ENCODE measurements around the gene EZR. TPM values are rescaled to one million over a fixed set of nuclear protein-coding genes. Genes with fewer than 3 reads are reported as not detected.

EZR gene
- total RNA-seq, 4 donors from 2014 or later, result 88.0 to 190 (median 177) TPM

DNA sequence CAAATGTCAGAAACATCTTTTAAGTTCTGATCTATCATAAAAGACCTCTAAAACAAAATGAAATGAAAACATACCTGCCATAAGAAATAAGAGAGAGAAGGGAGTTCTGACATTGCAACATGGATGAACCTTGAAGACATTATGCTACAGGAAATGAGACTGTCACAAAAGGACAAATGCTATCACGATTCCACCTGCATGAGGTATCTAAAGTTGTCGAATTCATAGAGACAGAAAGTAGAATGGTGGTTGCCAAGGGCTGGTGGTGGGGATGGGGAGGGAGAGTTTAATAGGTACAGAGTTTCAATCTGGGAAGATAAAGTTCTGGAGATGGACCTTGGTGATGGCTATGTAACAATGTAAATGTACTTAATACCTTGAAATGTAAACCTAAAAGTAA lies 3.3 kb downstream of the EZR start:
- Histone ChIP-seq H3K9me3 (no peaks in the 10 kb centered on the region), H3K27ac (peak overlapping the region in 2 of 4 donors; percentile 99), H3K27me3 (no peaks in the 10 kb centered on the region), H3K4me3 (peak overlapping the region; percentile 78 to 98), H3K36me3 (peaks cover 0 to 14% of the 10 kb centered on the region in 2 donors), H3K4me1 (peaks cover 6 to 74% (median 19%) of the 10 kb centered on the region in 3 donors)
- WGBS, 2 donors (ENCODE audit: low coverage in 1 of 2), result 36 to 73% methylated on average over 2 of the region's 2 CpGs
- no peak for ATAC-seq
- TF ChIP-seq EP300 (IDR thresholded peaks at IDR 0.05), result no peak
- TF ChIP-seq, protein P1, sequence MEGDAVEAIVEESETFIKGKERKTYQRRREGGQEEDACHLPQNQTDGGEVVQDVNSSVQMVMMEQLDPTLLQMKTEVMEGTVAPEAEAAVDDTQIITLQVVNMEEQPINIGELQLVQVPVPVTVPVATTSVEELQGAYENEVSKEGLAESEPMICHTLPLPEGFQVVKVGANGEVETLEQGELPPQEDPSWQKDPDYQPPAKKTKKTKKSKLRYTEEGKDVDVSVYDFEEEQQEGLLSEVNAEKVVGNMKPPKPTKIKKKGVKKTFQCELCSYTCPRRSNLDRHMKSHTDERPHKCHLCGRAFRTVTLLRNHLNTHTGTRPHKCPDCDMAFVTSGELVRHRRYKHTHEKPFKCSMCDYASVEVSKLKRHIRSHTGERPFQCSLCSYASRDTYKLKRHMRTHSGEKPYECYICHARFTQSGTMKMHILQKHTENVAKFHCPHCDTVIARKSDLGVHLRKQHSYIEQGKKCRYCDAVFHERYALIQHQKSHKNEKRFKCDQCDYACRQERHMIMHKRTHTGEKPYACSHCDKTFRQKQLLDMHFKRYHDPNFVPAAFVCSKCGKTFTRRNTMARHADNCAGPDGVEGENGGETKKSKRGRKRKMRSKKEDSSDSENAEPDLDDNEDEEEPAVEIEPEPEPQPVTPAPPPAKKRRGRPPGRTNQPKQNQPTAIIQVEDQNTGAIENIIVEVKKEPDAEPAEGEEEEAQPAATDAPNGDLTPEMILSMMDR (IDR thresholded peaks at IDR 0.05), result no peak
- TF ChIP-seq POLR2AphosphoS5 (IDR thresholded peaks at IDR 0.05), result no peak
- TF ChIP-seq POLR2A (IDR thresholded peaks at IDR 0.05), result no peak

DNA sequence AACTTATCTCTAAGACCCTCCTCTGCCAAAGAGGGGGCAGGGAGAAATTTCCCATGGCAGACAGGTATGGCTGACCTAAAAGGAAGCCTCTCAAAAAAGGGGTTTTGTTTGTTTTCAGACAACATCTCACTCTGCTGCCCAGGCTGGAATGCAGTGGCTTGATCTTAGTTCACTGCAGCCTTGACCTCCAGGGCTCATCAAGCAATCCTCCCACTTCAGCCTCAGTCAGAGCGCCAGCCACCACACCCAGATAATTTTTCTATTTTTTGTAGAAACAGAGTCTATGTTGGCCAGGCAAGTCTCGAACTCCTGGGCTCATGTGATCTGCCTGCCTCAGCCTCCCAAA lies 3.8 kb downstream of the EZR start:
- 17 to 57% methylated on average over 1 of the region's 2 CpGs for WGBS, 2 donors (ENCODE audit: low coverage in 1 of 2)

DNA sequence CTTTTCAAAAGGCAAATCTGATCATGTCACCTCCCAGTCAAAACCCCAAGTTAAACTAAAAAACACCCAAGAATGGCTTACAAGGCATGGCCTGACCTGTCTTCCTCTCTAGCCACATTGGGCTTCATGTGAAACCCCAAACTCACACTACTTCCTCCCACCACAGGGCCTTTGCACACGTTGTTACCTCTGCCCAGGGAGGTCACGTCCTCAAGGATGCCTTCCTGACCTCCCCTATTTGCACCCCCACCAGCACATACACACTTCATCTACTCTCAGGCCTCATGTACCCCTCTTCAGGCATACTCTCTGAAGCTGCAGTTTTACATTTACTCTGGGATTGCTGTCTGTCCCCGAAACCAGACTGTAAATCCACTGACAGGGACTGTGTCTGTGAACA lies 6.1 kb downstream of the EZR start:
- Histone ChIP-seq H3K27me3 (no peaks in the 10 kb centered on the region), H3K27ac (peak overlapping the region in 2 of 4 donors; percentile 46 to 99), H3K9me3 (no peaks in the 10 kb centered on the region), H3K36me3 (peaks cover 0 to 22% of the 10 kb centered on the region in 2 donors), H3K4me1 (peaks cover 8 to 92% (median 19%) of the 10 kb centered on the region in 3 donors), H3K4me3 (peak overlapping the region in 1 of 2 donors; percentile 98)
- TF ChIP-seq POLR2AphosphoS5 (IDR thresholded peaks at IDR 0.05) (no peak), EP300 (IDR thresholded peaks at IDR 0.05) (no peak), POLR2A (IDR thresholded peaks at IDR 0.05) (no peak)
- TF ChIP-seq, protein P1 (IDR thresholded peaks at IDR 0.05), result no peak
- no peak for ATAC-seq
- 77 to 85% methylated on average over 3 of the region's 3 CpGs for WGBS, 2 donors (ENCODE audit: low coverage in 1 of 2)

More for the DNA sequence above, 3.8 kb downstream of the EZR start:
- H3K27me3 ChIP-seq, result no peaks in the 10 kb centered on the region
- H3K36me3 ChIP-seq, result peaks cover 0 to 14% of the 10 kb centered on the region in 2 donors
- peak overlapping the region; percentile 78 to 98 for H3K4me3 ChIP-seq
- peak overlapping the region in 2 of 4 donors; percentile 99 for H3K27ac ChIP-seq
- no peak for ATAC-seq
- TF ChIP-seq, protein P1 (IDR thresholded peaks at IDR 0.05), result no peak
- no peak for TF ChIP-seq POLR2A (IDR thresholded peaks at IDR 0.05)
- TF ChIP-seq EP300 (IDR thresholded peaks at IDR 0.05), result no peak
- TF ChIP-seq POLR2AphosphoS5 (IDR thresholded peaks at IDR 0.05), result no peak
- peaks cover 6 to 79% (median 19%) of the 10 kb centered on the region in 3 donors for H3K4me1 ChIP-seq
- H3K9me3 ChIP-seq, result no peaks in the 10 kb centered on the region

DNA sequence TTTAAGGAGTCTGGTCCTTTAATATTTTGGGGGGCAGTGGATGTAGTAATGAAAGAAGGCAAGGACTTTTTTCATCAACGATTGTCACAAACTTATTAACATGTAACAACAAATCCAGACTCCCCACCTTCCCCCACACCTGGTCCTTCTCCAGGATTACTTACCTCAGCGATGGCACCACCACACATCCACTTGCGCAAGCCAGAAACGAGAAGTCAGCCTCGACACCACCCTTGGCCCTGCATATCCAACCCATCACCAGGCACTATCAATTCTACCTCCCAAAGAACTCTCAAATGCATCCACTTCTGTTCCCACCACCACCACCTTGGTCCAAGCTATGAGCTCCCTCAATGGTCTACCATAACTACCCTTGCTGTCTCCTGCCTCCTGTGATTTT lies 6.6 kb downstream of the EZR start:
- Histone ChIP-seq H3K4me1 (peaks cover 8 to 94% (median 19%) of the 10 kb centered on the region in 3 donors), H3K9me3 (no peaks in the 10 kb centered on the region), H3K4me3 (no peak overlapping the region), H3K27ac (peak overlapping the region in 1 of 4 donors; percentile 99), H3K27me3 (no peaks in the 10 kb centered on the region), H3K36me3 (peaks cover 0 to 22% of the 10 kb centered on the region in 2 donors)
- no peak for TF ChIP-seq POLR2AphosphoS5 (IDR thresholded peaks at IDR 0.05)
- TF ChIP-seq POLR2A (IDR thresholded peaks at IDR 0.05), result no peak
- no peak for ATAC-seq
- 67 to 83% methylated on average over 1 to 5 of the region's 5 CpGs for WGBS, 2 donors (ENCODE audit: low coverage in 1 of 2)

DNA sequence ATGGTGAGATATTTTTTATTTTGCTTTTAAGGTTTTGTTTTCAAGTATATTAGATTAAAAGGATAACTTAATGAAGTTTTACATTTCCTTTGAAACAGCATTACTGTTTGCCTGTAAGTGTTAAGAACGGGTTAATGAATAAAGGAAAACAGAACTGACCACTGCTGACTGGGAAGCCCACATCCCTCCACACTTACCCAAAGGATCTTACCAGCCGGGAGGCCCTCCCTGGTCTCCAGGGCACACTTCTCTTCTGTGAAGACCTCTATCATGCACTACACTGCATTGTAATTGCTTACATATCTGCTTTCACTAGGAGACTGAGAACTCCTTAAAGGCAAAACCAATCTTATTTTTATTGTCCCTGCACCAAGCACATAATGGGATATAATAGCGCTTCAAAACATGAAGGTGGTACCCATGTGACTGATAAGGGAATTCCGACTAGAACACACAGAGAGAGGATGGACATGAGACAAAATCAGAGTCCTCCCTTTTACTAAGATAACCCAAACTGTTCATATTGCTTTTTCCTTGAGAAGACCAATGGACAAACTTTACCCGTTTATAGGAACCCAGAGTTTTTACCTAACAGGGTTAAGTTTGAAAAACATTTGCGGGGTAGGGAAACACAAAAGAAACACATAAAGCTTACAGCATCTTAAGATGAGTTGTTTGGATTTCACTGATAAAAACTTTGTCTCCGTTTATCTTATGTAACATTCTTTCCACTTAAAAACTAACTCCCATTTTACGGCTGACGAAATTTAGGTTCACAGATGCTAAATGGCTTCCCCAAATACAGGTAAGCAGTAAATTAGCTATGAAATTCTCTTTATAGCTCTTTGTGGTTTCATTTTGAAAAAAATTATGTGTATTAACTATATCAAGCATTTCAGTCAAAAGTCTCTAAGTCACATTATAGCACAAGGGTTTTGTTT lies 8.7 kb downstream of the EZR start:
- Histone ChIP-seq H3K36me3 (peaks cover 0 to 22% of the 10 kb centered on the region in 2 donors), H3K27ac (peak overlapping the region in 2 of 4 donors; percentile 47 to 62), H3K4me1 (peaks cover 12 to 88% (median 17%) of the 10 kb centered on the region in 3 donors), H3K9me3 (no peaks in the 10 kb centered on the region), H3K27me3 (no peaks in the 10 kb centered on the region), H3K4me3 (no peak overlapping the region)
- ATAC-seq, result no peak
- TF ChIP-seq POLR2AphosphoS5 (IDR thresholded peaks at IDR 0.05), result no peak
- 44 to 66% methylated on average over 8 to 9 of the region's 9 CpGs for WGBS, 2 donors (ENCODE audit: low coverage in 1 of 2)
